GM23338 (cell line): Measurements from ENCODE around the gene ITPR3. TPM values are rescaled to one million over a fixed set of nuclear protein-coding genes. Genes with fewer than 3 reads are reported as not detected.
A peak's percentile ranks its signal among the peaks of the same experiment; 100 is the strongest.

Experiments used
- ATAC-seq: fragments of 200-7000 bp; cut with Tn5 transposase; 3 replicates; pipeline ENCODE4 v1.9.1; 2020
- DNase-seq: peaks from one replicate; pipeline ENCODE4 v3.0.0-alpha.2; 2015; ENCODE audit warnings: low spot score
- H2AFZ ChIP-seq: fragments of 200-600 bp; sonication (generic); 2 replicates; pipeline ENCODE4 v1.8.0; 2016; ENCODE audit warnings: antibody characterized with exemption, mild to moderate bottlenecking, moderate library complexity
- H3F3A ChIP-seq: fragments of 200-600 bp; sonication (generic); replicated peaks from 2 replicates; pipeline ENCODE4 v1.8.0; 2017; ENCODE audit warnings: antibody characterized with exemption, mixed run types, low read depth
- H3K27ac ChIP-seq: fragments of 200-600 bp; sonication (generic); 2 replicates; pipeline ENCODE4 v1.6.1; 2016; ENCODE audit warnings: low read depth
- H3K27me3 ChIP-seq: fragments of 200-600 bp; sonication (generic); 2 replicates; pipeline ENCODE4 v1.8.0; 2016; ENCODE audit warnings: mild to moderate bottlenecking, mixed run types, moderate library complexity; ENCODE audit not compliant: insufficient read depth
- H3K36me3 ChIP-seq: fragments of 200-600 bp; sonication (generic); 2 replicates; pipeline ENCODE4 v1.8.0; 2016; ENCODE audit warnings: mild to moderate bottlenecking; ENCODE audit not compliant: insufficient read depth
- H3K4me1 ChIP-seq: fragments of 200-600 bp; sonication (generic); 2 replicates; pipeline ENCODE4 v1.8.0; 2016; ENCODE audit warnings: mild to moderate bottlenecking, moderate library complexity; ENCODE audit not compliant: insufficient read depth
- H3K4me2 ChIP-seq: fragments of 200-600 bp; sonication (generic); 2 replicates; pipeline ENCODE4 v1.7.1; 2017; ENCODE audit warnings: mixed run types
- H3K4me3 ChIP-seq: fragments of 200-600 bp; sonication (generic); 2 replicates; pipeline ENCODE4 v1.6.1; 2016; ENCODE audit warnings: mixed run types
- H3K79me2 ChIP-seq: fragments of 200-600 bp; sonication (generic); replicated peaks from 2 replicates; pipeline ENCODE4 v1.8.0; 2017; ENCODE audit warnings: mild to moderate bottlenecking; ENCODE audit not compliant: insufficient read depth
- H3K9me2 ChIP-seq: fragments of 200-600 bp; sonication (generic); 2 replicates; pipeline ENCODE4 v1.8.0; 2017; ENCODE audit not compliant: insufficient read depth
- H4K20me1 ChIP-seq: fragments of 200-600 bp; sonication (generic); replicated peaks from 2 replicates; pipeline ENCODE4 v1.8.0; 2017; ENCODE audit warnings: mild to moderate bottlenecking; ENCODE audit not compliant: insufficient read depth
- H3K27ac Mint-ChIP-seq: 2 replicates; pipeline ENCODE4 v1.8.0; 2020; ENCODE audit warnings: inconsistent platforms, mild to moderate bottlenecking, moderate library complexity, mixed read lengths
- H3K27me3 Mint-ChIP-seq: 3 replicates; pipeline ENCODE4 v1.8.0; 2022; ENCODE audit warnings: low read depth, mild to moderate bottlenecking, moderate library complexity, mixed read lengths, inconsistent platforms; ENCODE audit not compliant: insufficient read depth, poor library complexity
- H3K36me3 Mint-ChIP-seq: 3 replicates; pipeline ENCODE4 v1.8.0; 2021; ENCODE audit warnings: low read depth, mild to moderate bottlenecking, inconsistent platforms, moderate library complexity, mixed read lengths
- H3K4me1 Mint-ChIP-seq: 3 replicates; pipeline ENCODE4 v1.8.0; 2020; ENCODE audit warnings: mild to moderate bottlenecking, inconsistent platforms, mixed read lengths
- H3K4me3 Mint-ChIP-seq: 3 replicates; pipeline ENCODE4 v1.8.0; 2021; ENCODE audit warnings: moderate library complexity, mild to moderate bottlenecking, inconsistent platforms, mixed read lengths
- H3K9me3 Mint-ChIP-seq: 3 replicates; pipeline ENCODE4 v1.8.0; 2020; ENCODE audit warnings: moderate library complexity, mild to moderate bottlenecking, inconsistent platforms, mixed read lengths
- CREB1 ChIP-seq: fragments of 250-450 bp; sonication (Bioruptor Pico); IDR thresholded peaks from 2 replicates; pipeline ENCODE4 v1.5.0; 2020; ENCODE audit warnings: low read depth, mild to moderate bottlenecking, moderate library complexity
- EZH2 ChIP-seq: fragments of 200-600 bp; sonication (generic); IDR thresholded peaks from one replicate; pipeline ENCODE4 v1.8.0; 2017; ENCODE audit warnings: antibody characterized with exemption, mild to moderate bottlenecking, low read depth; ENCODE audit not compliant: unreplicated experiment
- EZH2phosphoT487 ChIP-seq: fragments of 200-600 bp; sonication (generic); IDR thresholded peaks from one replicate; pipeline ENCODE4 v1.8.1; 2018; ENCODE audit warnings: antibody characterized with exemption; ENCODE audit not compliant: unreplicated experiment
- JUNB ChIP-seq: IDR thresholded peaks from one replicate; pipeline ENCODE4 v1.6.1; 2016; ENCODE audit warnings: antibody characterized with exemption; ENCODE audit not compliant: unreplicated experiment
- NANOG ChIP-seq: IDR thresholded peaks from 2 replicates; pipeline ENCODE4 v1.6.1; 2016; ENCODE audit warnings: antibody characterized with exemption, borderline replicate concordance
- POLR2AphosphoS5 ChIP-seq: IDR thresholded peaks from 2 replicates; pipeline ENCODE4 v1.6.1; 2016; ENCODE audit warnings: antibody characterized with exemption, low read depth
- STAT1 ChIP-seq: IDR thresholded peaks from one replicate; pipeline ENCODE4 v1.6.1; 2016; ENCODE audit warnings: antibody characterized with exemption; ENCODE audit not compliant: unreplicated experiment
- ZNF114 ChIP-seq: fragments of 250-450 bp; sonication (Bioruptor Pico); IDR thresholded peaks from 2 replicates; pipeline ENCODE4 v1.5.0; 2020; ENCODE audit warnings: mild to moderate bottlenecking, moderate library complexity
- ZNF331 ChIP-seq: fragments of 250-450 bp; sonication (Bioruptor Pico); IDR thresholded peaks from 2 replicates; pipeline ENCODE4 v1.5.0; 2020; ENCODE audit warnings: low read depth, mild to moderate bottlenecking, moderate library complexity
- polyA plus RNA-seq: library from polyadenylated mRNA; unstranded; fragments of >200 nt; fragmentation: Nextera tagmentation; extraction: Ambion mirVana; gene quantifications from 2 replicates; pipeline ENCODE4 v1.2.1, GENCODE V29; 2016
- total RNA-seq: library from RNA; depleted of rRNA; stranded (reverse); fragments of >200 nt; shearing (Covaris generic); gene quantifications from 2 replicates; pipeline ENCODE4 v1.2.3, GENCODE V29; 2014
- TF ChIP-seq, protein P1 (sequence below): IDR thresholded peaks from one replicate; pipeline ENCODE4 v1.6.1; 2018; ENCODE audit warnings: antibody characterized with exemption; ENCODE audit not compliant: unreplicated experiment
- TF ChIP-seq, protein P2 (sequence below): fragments of 250-450 bp; sonication (Bioruptor Pico); IDR thresholded peaks from 2 replicates; pipeline ENCODE4 v1.5.0; 2020; ENCODE audit warnings: mild to moderate bottlenecking, moderate library complexity
- TF ChIP-seq, protein P3 (sequence below): IDR thresholded peaks from 2 replicates; pipeline ENCODE4 v1.6.1; 2016; ENCODE audit warnings: antibody characterized with exemption
- TF ChIP-seq, protein P4 (sequence below), 2 experiments: fragments of 200-600 bp in 1 of 2; sonication (generic) in 1 of 2; conservative IDR thresholded peaks; 2 replicates each; pipeline versions ENCODE4 v1.5.1 to v1.6.1; 2016 to 2017; ENCODE audit warnings: antibody characterized with exemption in 2 of 2, low read depth in 2 of 2, mild to moderate bottlenecking in 2 of 2, moderate library complexity in 1 of 2

Gene ITPR3
- total and polyA plus RNA-seq, 2 experiments from 2014 or later = 7.3 to 31.9 TPM

DNA sequence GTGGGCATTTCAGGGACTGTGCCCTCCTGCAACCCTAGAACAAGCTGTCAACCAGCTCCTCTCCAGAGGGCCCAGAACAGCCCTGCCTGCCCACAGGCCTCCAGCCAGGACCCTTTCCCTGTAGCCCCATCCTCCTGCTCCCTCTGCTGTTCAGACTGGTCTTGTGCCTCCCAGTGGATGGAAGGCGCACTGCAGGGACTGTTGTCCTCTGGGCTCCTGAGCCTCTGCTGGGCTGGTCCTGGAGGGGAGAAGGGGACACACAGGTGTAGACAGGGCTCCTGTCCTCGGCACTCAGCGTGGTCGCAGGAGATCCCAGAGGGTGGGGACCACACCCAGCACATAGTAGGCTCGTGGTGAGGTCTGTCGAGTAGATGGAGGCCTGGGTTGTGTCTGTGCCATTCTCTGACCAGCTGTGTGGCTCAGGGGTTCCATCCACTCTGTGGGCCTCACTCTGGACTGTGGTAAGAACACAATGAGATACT is 11.5 kb downstream of the ITPR3 start:
- Histone ChIP-seq H4K20me1 (peaks cover 23% of the 10 kb centered on the region), H3K79me2 (peaks cover 25% of the 10 kb centered on the region), H3K27ac (no peak overlapping the region), H3K27me3 (peaks cover 9% of the 10 kb centered on the region; the same call in 1 of the 2 replicates), H3F3A (0 out of 2 replicates have a peak, but pooled peaks cover 3% of the 10 kb centered on the region), H3K9me2 (no peaks in the 10 kb centered on the region), H2AFZ (no peak overlapping the region), H3K4me2 (peak overlapping the region; percentile 93), H3K4me1 (peaks cover 48% of the 10 kb centered on the region), H3K36me3 (no peaks in the 10 kb centered on the region), H3K4me3 (peak overlapping the region; percentile 73)
- ATAC-seq = peak; percentile 86
- Mint-ChIP-seq H3K4me3 (peak overlapping the region; percentile 66), H3K36me3 (no peaks in the 10 kb centered on the region; the same call in 1 of the 3 replicates), H3K27me3 (peaks cover 18% of the 10 kb centered on the region), H3K9me3 (no peaks in the 10 kb centered on the region; the same call in 2 of the 3 replicates), H3K4me1 (peaks cover 59% of the 10 kb centered on the region), H3K27ac (no peak overlapping the region)
- peak; percentile 95 for DNase-seq
- TF ChIP-seq EZH2 (no peak), NANOG (no peak), EZH2phosphoT487 (no peak), JUNB (no peak), CREB1 (CRISPR knock-in tag) (no peak), STAT1 (no peak), ZNF114 (CRISPR knock-in tag) (no peak), POLR2AphosphoS5 (no peak), ZNF331 (no peak)
- TF ChIP-seq, protein P1, sequence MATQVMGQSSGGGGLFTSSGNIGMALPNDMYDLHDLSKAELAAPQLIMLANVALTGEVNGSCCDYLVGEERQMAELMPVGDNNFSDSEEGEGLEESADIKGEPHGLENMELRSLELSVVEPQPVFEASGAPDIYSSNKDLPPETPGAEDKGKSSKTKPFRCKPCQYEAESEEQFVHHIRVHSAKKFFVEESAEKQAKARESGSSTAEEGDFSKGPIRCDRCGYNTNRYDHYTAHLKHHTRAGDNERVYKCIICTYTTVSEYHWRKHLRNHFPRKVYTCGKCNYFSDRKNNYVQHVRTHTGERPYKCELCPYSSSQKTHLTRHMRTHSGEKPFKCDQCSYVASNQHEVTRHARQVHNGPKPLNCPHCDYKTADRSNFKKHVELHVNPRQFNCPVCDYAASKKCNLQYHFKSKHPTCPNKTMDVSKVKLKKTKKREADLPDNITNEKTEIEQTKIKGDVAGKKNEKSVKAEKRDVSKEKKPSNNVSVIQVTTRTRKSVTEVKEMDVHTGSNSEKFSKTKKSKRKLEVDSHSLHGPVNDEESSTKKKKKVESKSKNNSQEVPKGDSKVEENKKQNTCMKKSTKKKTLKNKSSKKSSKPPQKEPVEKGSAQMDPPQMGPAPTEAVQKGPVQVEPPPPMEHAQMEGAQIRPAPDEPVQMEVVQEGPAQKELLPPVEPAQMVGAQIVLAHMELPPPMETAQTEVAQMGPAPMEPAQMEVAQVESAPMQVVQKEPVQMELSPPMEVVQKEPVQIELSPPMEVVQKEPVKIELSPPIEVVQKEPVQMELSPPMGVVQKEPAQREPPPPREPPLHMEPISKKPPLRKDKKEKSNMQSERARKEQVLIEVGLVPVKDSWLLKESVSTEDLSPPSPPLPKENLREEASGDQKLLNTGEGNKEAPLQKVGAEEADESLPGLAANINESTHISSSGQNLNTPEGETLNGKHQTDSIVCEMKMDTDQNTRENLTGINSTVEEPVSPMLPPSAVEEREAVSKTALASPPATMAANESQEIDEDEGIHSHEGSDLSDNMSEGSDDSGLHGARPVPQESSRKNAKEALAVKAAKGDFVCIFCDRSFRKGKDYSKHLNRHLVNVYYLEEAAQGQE = no peak
- TF ChIP-seq, protein P2, sequence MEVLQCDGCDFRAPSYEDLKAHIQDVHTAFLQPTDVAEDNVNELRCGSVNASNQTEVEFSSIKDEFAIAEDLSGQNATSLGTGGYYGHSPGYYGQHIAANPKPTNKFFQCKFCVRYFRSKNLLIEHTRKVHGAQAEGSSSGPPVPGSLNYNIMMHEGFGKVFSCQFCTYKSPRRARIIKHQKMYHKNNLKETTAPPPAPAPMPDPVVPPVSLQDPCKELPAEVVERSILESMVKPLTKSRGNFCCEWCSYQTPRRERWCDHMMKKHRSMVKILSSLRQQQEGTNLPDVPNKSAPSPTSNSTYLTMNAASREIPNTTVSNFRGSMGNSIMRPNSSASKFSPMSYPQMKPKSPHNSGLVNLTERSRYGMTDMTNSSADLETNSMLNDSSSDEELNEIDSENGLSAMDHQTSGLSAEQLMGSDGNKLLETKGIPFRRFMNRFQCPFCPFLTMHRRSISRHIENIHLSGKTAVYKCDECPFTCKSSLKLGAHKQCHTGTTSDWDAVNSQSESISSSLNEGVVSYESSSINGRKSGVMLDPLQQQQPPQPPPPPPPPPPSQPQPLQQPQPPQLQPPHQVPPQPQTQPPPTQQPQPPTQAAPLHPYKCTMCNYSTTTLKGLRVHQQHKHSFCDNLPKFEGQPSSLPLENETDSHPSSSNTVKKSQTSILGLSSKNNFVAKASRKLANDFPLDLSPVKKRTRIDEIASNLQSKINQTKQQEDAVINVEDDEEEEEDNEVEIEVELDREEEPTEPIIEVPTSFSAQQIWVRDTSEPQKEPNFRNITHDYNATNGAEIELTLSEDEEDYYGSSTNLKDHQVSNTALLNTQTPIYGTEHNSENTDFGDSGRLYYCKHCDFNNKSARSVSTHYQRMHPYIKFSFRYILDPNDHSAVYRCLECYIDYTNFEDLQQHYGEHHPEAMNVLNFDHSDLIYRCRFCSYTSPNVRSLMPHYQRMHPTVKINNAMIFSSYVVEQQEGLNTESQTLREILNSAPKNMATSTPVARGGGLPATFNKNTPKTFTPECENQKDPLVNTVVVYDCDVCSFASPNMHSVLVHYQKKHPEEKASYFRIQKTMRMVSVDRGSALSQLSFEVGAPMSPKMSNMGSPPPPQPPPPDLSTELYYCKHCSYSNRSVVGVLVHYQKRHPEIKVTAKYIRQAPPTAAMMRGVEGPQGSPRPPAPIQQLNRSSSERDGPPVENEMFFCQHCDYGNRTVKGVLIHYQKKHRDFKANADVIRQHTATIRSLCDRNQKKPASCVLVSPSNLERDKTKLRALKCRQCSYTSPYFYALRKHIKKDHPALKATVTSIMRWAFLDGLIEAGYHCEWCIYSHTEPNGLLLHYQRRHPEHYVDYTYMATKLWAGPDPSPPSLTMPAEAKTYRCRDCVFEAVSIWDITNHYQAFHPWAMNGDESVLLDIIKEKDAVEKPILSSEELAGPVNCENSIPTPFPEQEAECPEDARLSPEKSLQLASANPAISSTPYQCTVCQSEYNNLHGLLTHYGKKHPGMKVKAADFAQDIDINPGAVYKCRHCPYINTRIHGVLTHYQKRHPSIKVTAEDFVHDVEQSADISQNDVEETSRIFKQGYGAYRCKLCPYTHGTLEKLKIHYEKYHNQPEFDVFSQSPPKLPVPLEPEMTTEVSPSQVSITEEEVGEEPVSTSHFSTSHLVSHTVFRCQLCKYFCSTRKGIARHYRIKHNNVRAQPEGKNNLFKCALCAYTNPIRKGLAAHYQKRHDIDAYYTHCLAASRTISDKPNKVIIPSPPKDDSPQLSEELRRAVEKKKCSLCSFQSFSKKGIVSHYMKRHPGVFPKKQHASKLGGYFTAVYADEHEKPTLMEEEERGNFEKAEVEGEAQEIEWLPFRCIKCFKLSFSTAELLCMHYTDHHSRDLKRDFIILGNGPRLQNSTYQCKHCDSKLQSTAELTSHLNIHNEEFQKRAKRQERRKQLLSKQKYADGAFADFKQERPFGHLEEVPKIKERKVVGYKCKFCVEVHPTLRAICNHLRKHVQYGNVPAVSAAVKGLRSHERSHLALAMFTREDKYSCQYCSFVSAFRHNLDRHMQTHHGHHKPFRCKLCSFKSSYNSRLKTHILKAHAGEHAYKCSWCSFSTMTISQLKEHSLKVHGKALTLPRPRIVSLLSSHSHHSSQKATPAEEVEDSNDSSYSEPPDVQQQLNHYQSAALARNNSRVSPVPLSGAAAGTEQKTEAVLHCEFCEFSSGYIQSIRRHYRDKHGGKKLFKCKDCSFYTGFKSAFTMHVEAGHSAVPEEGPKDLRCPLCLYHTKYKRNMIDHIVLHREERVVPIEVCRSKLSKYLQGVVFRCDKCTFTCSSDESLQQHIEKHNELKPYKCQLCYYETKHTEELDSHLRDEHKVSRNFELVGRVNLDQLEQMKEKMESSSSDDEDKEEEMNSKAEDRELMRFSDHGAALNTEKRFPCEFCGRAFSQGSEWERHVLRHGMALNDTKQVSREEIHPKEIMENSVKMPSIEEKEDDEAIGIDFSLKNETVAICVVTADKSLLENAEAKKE (CRISPR knock-in tag) = peak; percentile 88
- TF ChIP-seq, protein P3, sequence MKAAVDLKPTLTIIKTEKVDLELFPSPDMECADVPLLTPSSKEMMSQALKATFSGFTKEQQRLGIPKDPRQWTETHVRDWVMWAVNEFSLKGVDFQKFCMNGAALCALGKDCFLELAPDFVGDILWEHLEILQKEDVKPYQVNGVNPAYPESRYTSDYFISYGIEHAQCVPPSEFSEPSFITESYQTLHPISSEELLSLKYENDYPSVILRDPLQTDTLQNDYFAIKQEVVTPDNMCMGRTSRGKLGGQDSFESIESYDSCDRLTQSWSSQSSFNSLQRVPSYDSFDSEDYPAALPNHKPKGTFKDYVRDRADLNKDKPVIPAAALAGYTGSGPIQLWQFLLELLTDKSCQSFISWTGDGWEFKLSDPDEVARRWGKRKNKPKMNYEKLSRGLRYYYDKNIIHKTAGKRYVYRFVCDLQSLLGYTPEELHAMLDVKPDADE = no peak
- TF ChIP-seq, protein P4, sequence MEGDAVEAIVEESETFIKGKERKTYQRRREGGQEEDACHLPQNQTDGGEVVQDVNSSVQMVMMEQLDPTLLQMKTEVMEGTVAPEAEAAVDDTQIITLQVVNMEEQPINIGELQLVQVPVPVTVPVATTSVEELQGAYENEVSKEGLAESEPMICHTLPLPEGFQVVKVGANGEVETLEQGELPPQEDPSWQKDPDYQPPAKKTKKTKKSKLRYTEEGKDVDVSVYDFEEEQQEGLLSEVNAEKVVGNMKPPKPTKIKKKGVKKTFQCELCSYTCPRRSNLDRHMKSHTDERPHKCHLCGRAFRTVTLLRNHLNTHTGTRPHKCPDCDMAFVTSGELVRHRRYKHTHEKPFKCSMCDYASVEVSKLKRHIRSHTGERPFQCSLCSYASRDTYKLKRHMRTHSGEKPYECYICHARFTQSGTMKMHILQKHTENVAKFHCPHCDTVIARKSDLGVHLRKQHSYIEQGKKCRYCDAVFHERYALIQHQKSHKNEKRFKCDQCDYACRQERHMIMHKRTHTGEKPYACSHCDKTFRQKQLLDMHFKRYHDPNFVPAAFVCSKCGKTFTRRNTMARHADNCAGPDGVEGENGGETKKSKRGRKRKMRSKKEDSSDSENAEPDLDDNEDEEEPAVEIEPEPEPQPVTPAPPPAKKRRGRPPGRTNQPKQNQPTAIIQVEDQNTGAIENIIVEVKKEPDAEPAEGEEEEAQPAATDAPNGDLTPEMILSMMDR (conservative IDR thresholded peaks at IDR 0.05; ENCODE audit: low read depth in 2 of 2) = peak; percentile 88 to 100
